ENCODE results near the gene ARGLU1.
"Not testable (repeated sequence)": the region's sequence is repeated elsewhere in the genome, so short reads cannot be mapped to it uniquely, and the experiment has no call there.

The ARGLU1 gene
- 189 to 702 (median 449) reads per million in 3 experiments for total RNA-seq

GRCh38 chr13:106567474-106568298 is at the start of gene ARGLU1:
Gene ARGLU1, minus strand, starts transcription at chr13:106568137. Its CDS starts 218 bp downstream, at chr13:106567919.
- DNase-seq = peak; percentile 93

GRCh38 chr13:106617561-106617960 is 49.6 kb upstream of the ARGLU1 start:
- DNase-seq = no peak

GRCh38 chr13:106616729-106617128 is 48.8 kb upstream of the ARGLU1 start:
- DNase-seq = no peak

GRCh38 chr13:106614874-106615273 is 46.9 kb upstream of the ARGLU1 start:
- no peak for DNase-seq

- DNase-seq = no peak
Measured at GRCh38 chr13:106612688-106613087, 44.8 kb upstream of the ARGLU1 start.

- no peak for DNase-seq
Measured at GRCh38 chr13:106610486-106610885, 42.5 kb upstream of the ARGLU1 start.

- no peak for DNase-seq
Measured at GRCh38 chr13:106609116-106609515, 41.2 kb upstream of the ARGLU1 start.

- DNase-seq = no peak
Measured at GRCh38 chr13:106603546-106603945, 35.6 kb upstream of the ARGLU1 start.

- no peak for DNase-seq
Measured at GRCh38 chr13:106602178-106602577, 34.2 kb upstream of the ARGLU1 start.

GRCh38 chr13:106601489-106601888 is 33.6 kb upstream of the ARGLU1 start:
- DNase-seq = no peak

- DNase-seq = not testable (repeated sequence)
Measured at GRCh38 chr13:106600798-106601135, 32.8 kb upstream of the ARGLU1 start.

GRCh38 chr13:106599875-106600797 is 32.2 kb upstream of the ARGLU1 start:
- DNase-seq = peak; percentile 5

GRCh38 chr13:106597749-106598395 is 29.9 kb upstream of the ARGLU1 start:
- no peak for DNase-seq

GRCh38 chr13:106597186-106597585 is 29.2 kb upstream of the ARGLU1 start:
- DNase-seq = no peak

GRCh38 chr13:106596275-106596937 is 28.5 kb upstream of the ARGLU1 start:
- no peak for DNase-seq

- no peak for DNase-seq
Measured at GRCh38 chr13:106595625-106596024, 27.7 kb upstream of the ARGLU1 start.

GRCh38 chr13:106594980-106595379 is 27.0 kb upstream of the ARGLU1 start:
- DNase-seq = no peak

GRCh38 chr13:106593132-106593531 is 25.2 kb upstream of the ARGLU1 start:
- no peak for DNase-seq

- DNase-seq = no peak
Measured at GRCh38 chr13:106591299-106591698, 23.4 kb upstream of the ARGLU1 start.

- DNase-seq = no peak
Measured at GRCh38 chr13:106589716-106590115, 21.8 kb upstream of the ARGLU1 start.

- DNase-seq = no peak
Measured at GRCh38 chr13:106588367-106588766, 20.4 kb upstream of the ARGLU1 start.

- no peak for DNase-seq
Measured at GRCh38 chr13:106587787-106588186, 19.9 kb upstream of the ARGLU1 start.

All from central memory CD4-positive, alpha-beta T cell (primary cell).